Activated CD4-positive, alpha-beta T cell treated with anti-CD3 and anti-CD28 coated beads, Interleukin-2, amount 50 U/mL, for 1 hour (primary cell): ENCODE data around the gene FKBP1A.
"Not testable (repeated sequence)": the region's sequence is repeated elsewhere in the genome, so short reads cannot be mapped to it uniquely, and the experiment has no call there.

ENCODE experiments used
- DNase-seq: peaks from one replicate; pipeline ENCODE4 v3.0.0-alpha.2; 2020

The FKBP1A gene

DNA sequence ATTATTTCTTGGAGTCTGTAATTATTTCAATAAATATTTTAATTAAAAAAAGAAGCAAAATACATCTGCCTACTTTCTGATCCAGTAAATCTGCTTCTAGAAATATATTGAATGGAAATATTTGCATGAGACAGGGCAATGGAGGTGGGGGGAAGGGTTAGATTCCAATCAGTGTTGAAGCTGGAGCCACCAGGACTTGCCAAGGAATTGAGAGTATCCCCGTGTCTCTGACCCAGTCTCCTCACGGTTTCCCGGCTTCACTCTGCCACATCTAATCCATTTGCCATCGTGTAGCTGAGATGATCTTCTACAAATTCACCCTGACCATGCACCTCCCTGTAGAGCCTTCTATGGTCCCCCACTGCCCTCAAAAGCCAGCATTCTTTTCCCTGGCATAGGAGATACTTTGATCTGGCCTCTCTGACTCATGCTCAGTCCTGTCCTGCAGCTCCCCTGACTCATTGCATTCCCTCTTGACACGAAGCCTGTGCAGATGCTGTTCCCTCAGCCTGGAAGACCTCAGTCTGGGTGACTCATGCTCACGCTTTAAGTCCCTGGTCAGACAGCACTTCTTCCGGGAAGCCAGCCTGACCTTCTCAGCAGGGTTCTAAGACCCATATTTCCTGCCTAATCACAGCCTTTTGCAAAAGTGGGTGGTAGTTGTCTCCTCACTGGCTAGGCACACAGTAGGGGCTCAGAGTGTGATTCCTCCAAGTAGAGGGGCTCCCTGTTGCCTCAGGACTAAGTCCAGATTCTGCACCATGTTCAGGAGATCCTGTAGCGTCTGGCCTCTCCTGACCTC, 23.0 kb upstream of the FKBP1A start:
- no peak for DNase-seq

GRCh38 chr20:1414982-1415381, 22.1 kb upstream of the FKBP1A start:
- DNase-seq, result no peak

- DNase-seq, result no peak
Observed at GRCh38 chr20:1405801-1406200, 12.9 kb upstream of the FKBP1A start.

DNA sequence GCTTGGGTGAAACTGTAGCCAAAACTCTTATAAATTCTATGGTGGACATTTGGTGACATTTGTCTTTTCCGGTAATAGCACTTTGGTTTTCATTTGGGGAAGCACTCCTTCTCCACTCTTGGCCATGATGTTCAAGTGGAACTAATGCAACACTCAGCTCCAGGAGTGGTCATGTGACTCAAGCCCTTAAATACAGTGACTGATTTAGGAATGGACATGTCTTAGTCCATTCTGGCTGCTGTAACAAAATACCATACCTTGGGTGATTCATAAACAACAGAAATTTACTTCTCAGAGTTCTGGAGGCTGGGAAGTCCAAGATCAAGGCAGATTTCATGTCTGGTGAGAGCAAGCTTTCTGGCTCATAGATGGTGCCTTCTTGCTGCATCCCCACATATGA, 10.8 kb upstream of the FKBP1A start:
- DNase-seq, result no peak

DNA sequence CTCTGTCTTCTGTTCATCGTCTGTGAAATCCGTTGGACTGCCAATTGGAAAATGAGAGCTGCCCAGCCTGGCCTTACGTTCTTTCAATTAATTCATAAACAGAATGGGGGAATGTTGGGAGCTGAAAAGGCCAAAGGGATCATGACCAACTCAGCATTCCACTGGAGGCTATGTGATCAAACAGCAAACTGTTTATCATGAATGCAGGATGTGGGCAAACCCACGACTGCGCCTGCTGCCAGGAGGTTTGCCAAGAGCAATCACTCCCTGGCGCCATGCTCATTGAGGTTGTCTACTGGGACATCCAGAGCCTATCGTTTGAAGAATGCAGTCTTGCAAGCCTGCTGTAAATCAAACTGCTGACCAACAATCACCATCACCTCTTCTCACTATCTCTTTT, 9.3 kb upstream of the FKBP1A start:
- no peak for DNase-seq

- no peak for DNase-seq
Observed at GRCh38 chr20:1401451-1401907, 8.6 kb upstream of the FKBP1A start.

DNA sequence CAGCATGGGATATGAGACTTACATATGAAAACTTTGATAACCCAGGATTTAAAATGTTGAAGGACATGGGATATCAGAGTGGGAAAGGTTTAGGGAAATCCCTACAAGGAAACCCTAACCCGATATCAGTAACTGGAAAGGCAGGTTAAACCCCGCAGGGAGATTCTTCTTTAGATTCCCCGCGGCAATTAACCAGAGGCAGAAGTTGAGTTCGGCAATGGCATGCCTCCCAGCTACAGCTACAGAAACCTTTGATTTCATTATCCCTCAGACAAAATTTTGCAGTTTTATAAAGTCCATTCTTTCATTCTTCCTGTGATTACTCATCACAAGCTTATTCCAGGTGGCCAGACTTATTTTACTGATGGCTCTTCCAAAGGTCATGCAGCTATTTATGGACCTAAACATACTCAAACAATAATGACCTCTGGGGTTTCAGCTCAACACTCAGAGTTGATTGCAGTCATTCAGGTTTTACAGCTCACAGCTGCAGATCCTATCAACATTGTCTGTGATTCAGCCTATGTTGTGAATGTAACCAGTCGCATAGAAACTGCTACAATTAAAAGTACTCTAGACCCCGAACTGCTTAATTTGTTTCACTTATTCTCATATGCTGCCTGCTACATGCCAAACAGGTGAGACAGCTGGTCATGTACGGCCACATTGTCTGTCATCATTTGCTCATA, 7.0 kb upstream of the FKBP1A start:
- not testable (repeated sequence) for DNase-seq

- DNase-seq, result not testable (repeated sequence)
Observed at GRCh38 chr20:1398185-1398584, 5.3 kb upstream of the FKBP1A start.

- no peak for DNase-seq
Observed at GRCh38 chr20:1397710-1398109, 4.9 kb upstream of the FKBP1A start.

DNA sequence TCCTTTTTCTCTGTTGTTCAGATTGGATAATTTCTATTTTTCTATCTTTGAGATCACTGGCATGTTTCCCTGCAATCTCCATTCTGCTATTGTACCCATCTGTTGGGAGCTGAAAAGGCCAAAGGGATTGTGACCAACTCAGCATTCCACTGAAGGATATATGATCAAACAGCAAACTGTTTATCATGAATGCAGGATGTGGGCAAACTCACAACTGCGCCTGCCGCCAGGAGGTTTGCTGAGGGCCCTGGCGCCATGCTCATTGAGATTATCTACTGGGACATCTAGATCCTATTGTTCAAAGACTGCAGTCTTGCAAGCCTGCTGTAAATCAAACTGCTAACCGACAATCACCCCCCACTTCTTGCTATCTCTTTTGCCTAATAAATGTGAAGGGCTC, 3.8 kb upstream of the FKBP1A start:
- DNase-seq, result no peak

DNA sequence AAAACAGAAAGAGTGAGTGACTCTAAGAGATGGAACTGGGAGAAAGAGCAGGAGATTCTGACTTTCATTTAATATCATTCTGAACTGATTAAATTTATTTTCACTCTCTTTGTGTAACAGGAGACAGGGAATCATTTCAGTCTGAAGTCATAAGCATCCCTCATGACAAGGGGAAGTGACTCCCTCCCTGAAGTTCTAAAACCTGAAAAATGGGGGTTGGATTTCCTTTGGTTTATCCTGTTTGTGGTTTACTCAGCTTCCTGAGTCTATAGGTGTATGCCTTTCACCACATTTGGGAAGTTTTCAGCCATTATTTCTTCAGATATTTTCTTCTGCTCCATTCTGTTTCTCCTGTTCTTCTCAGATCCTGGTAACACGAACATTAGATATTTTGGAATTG, 3.4 kb upstream of the FKBP1A start:
- DNase-seq, result no peak

- no peak for DNase-seq
Observed at GRCh38 chr20:1394686-1395085, 1.8 kb upstream of the FKBP1A start.

- no peak for DNase-seq
Observed at GRCh38 chr20:1393507-1393882, 641 bp upstream of the FKBP1A start.

- DNase-seq, result no peak
Observed at GRCh38 chr20:1392443-1392692, 486 bp downstream of the FKBP1A start.

DNA sequence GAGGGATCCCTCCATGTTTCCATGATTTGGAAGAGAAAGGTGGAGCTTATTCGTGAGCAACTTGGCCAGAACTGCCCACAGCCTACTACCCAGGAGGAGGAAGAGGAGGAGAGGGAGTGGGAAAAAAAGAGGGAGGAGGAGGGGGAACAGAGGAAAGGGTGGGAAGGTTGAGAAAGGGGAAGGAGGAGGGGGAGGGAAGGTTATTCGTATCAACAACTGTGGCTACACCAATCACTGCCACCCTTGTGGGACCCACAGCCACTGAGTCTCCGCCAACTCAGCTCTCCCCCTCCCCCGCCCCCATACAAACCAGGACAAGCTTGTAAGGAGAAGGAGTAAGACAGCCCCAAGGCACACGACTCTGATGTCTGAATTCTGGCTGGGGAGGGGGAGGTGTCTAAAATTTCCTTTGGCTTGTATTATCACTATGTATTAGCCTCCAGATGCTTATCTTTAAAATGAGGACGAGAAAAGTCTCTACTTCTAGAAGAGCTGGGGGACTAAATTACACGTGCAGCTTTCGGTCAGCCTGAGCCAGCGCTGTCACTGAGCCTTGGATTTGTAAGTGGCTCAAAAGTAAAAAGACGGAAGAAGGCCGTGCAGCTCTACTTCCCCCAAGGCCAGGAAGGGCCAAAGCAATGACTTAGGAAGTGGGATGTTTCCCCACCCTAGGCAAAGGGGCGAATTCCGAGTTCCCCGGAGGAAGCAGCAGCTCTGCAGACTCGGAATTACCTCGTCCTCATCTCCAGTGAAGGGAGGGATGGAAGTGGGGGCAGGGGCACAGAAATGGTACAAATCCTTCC, 1.0 kb downstream of the FKBP1A start:
- no peak for DNase-seq

DNA sequence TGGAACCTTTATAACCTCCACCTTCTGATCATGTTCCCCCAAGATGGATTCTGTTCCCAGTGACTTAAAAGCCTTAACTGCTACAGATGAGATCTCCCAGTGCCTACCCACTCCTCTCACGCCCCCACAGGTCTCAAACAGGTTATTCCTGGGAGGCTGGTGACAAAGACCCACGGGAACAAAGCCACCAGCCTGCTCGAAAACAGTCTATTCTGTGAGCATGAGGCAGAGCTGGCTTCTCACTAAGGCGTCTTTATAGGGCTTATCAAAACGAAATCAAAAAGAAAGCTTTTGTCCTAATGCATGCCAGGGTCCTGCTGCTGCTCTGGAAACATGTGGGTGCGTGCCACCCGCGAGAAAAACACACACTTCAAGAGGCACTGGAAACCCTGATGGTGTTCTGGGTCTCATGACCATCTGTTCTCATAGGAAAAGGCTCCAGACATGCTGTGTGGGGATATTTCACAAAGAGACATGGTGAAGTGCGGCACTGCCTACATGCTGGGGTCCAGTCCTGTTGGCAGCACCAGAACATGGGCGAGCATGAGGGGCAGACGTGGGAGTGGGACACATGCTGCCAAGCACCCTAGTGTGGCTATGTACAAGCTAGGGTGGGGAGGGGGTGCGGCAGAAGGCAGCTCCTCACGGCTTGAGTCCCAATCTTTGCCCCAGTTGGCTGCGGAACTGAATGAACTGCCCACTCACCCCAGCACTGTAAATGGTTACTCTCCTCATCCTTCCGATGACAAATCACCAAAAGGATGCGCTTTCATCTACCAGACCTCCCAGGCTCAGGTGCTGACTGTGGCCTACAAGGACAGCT, 2.1 kb downstream of the FKBP1A start:
- no peak for DNase-seq

- DNase-seq, result no peak
Observed at GRCh38 chr20:1389703-1390580, 2.9 kb downstream of the FKBP1A start.

DNA sequence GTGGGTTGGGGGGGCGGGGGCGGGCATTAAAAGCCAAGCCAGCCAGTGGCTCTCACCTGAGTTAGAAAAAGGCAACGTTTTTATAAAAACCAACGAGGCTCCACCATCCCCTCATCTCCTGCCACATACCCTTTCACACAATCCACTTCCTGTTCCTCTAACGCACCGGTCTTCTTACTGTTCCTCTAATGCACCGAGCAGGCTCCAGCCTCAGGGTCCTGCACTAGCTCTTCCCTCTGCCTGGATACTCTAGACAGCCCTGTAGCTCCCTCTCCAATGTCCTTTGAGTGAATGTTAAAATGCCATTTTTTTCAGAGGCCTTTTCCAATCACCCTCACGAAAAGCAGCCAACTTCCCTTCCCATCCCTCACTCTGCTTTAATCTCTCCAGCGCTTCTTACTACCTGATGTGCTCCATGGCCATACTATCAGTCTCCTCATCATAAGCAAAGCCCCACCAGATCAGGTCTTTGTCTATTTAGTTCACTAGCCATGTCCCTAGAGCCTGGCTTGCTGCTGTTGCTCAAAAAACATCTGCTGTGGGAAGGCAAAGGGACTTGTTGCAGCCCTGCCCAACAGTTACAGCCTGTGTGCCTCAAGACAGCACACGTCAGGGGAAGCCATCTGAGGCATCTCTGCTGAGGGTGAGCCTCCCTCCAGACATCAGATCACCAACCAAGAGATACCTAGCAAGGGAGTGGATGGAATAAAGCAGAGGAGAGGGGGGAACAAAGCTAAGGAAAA, 3.9 kb downstream of the FKBP1A start:
- DNase-seq, result no peak

- no peak for DNase-seq
Observed at GRCh38 chr20:1388253-1388652, 4.6 kb downstream of the FKBP1A start.

GRCh38 chr20:1386323-1386722, 6.5 kb downstream of the FKBP1A start:
- DNase-seq, result no peak
